Effector CD8-positive, alpha-beta T cell (primary cell): ENCODE results near the gene TADA2B.
A peak's percentile ranks its signal among the peaks of the same experiment; 100 is the strongest.

Source experiments
- DNase-seq: peaks from one replicate; lab custom pipeline; 2025; lab: John Stamatoyannopoulos, UW

Gene TADA2B

GRCh38 chr4:7041801-7042502, 1.2 kb upstream of the TADA2B start:
- no peak for DNase-seq

DNA sequence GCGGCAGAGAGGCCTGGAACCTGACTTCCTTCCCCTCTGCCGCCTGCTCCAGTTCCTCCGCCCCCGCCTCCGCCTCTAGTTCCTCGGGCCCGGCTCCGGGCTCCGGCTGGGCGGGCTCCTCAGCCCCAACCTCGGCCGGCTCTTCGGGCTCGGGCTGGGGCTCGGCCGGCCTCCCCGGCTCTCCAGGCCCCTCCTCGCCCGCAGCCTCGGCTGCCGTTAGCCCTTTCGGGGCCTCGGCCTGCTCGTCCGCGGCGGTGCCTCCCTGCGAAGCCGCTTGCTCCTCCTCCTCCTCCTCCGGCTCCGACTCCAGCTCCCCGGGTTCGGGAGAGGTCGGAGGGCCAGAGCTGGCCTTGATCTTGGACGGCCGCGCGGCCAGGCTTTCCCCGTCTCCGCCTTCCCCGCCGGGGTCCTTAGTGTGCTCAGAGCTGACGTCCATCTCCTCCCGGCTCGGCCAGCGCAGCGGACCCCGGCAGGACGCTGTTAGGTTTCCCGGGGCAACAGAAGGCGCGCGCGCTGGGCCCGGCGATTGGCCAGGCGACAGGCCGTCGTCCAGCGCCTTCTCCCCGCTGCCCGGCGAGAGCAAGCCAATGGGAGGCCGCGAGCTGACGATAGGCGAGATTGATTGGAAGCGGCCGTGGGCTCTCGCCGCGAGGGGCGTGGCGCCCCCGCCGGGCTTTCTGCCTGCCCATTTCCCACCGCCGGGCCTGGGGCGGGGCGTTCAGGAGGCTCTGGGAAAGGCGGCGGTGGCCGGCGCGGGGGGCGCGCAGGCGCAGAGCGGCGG, 479 bp upstream of the TADA2B start:
- DNase-seq = peak; percentile 87

DNA sequence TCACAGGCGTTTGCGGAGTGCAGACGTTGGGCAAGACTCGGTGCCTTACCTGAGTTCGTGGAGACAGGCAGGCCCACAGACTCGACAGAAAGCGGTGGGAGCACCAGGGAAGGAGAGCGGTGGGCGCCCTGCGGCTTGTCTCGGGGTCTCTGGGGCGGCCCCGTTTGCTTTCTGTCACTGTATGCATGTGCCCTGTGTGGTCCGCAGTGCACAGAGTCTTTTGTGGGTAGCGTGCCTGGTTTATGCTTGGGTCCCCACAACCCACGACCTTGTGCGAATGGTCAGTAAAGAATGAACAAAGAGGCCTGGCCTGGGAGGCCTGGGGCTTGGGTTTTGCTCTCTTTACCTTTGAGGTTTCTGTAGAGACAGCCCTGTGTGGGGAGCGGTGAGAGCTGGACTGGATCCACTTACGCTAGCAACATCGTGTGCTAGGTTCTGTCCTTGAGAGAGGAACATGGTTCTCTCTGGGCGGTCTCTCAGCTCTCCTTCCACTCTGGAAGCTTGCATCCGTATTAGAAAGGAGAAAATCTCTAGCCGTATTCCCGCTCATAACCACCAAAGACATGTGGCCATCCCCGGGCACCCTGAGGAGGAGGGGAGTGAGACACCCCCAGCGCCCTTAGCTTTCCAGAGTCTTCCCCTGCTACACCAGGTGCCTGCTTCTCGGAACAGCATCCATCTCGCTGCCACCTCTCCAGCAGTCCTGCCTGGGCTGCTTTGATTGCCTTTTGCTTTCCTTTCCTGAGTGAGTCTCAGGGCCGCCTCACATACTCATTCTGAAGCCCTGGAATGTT, 1.2 kb downstream of the TADA2B start:
- DNase-seq = no peak

GRCh38 chr4:7045553-7045952, 2.4 kb downstream of the TADA2B start:
- DNase-seq = no peak

- no peak for DNase-seq
Observed at GRCh38 chr4:7045961-7046921, 3.1 kb downstream of the TADA2B start.

DNA sequence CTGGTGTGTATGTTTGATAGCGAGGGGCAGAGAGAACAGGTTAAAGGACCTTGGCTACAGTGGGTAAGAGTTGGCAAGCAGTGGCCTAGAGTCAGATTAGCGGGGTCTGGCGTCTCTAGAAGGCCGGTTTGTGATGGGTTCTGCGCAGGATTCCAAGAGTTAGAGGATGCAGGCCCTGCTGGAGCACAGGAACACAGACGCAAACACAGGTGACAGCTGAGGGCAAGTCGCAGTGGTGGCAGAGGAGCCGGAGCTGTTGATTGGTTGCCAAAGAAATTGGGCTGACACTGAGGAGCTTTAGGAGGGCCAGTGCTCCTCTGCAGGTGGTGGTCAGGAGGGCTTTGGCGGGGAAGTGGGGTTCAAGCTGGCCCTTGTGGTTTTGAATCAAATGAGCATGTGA, 3.8 kb downstream of the TADA2B start:
- DNase-seq = no peak

DNA sequence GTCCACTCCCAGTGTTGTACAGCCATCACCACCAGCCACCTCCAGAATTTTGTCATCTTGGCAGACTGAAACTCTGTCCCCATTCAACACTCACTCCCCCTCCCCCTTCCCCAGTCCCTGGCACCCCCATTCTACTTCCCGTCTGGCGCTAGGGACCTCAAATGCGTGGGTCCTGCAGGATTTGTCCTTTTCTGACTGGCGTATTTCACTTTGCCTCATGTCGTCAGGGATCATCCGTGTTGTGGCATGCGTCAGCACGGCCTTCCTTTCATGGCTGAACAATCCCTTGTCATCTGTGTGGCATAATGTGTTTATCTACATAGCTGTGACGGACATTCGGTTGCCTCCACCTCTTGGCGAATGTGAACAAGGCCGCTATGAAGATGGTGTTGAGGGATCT, 5.5 kb downstream of the TADA2B start:
- DNase-seq = no peak

DNA sequence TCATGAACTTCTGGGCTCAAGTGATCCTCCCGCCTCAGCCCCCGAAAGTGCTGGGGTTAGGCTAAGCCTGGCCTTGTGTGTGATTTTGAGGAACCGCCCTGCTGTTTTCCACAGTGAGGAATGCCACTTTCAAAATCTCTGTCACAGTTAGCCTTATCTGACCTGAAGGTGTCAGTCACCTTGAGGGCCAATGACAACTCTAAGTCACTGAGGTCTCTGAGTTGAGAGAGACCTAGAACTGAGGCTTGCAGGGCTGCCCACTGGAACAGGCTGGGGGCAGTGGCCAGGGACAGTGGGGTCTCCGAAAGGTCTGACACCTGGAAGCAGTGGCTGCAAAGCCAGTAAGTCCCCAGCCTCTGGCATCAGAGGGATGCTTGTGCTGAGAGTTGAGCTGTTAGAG, 6.1 kb downstream of the TADA2B start:
- DNase-seq = no peak

DNA sequence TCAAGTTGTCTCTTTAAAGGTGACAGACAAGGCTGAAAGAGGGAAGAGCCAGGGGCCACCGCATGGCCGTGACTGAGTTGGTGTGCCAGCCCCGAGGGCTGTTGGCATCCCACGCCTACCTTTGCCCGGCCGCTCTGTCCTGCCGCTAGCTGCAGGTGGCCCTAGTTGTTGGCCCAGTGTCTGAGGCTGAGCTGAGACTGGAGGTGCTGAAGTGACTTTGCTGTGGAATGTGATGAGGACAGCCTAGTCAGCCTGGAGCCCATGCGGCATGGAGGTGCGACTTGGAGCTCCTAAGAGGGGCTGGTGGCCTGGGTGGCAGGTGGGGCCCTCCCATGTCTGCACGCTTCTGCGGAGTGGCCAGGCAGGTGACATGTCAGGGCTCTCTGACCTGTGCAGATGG, 6.6 kb downstream of the TADA2B start:
- no peak for DNase-seq

- DNase-seq = no peak
Observed at GRCh38 chr4:7050481-7051143, 7.4 kb downstream of the TADA2B start.

- no peak for DNase-seq
Observed at GRCh38 chr4:7051144-7051495, 7.9 kb downstream of the TADA2B start.

GRCh38 chr4:7051905-7052304, 8.7 kb downstream of the TADA2B start:
- DNase-seq = no peak

- no peak for DNase-seq
Observed at GRCh38 chr4:7052313-7052712, 9.1 kb downstream of the TADA2B start.

GRCh38 chr4:7052923-7053715, 9.9 kb downstream of the TADA2B start:
- DNase-seq = no peak

- DNase-seq = no peak
Observed at GRCh38 chr4:7054106-7054880, 11.1 kb downstream of the TADA2B start.

DNA sequence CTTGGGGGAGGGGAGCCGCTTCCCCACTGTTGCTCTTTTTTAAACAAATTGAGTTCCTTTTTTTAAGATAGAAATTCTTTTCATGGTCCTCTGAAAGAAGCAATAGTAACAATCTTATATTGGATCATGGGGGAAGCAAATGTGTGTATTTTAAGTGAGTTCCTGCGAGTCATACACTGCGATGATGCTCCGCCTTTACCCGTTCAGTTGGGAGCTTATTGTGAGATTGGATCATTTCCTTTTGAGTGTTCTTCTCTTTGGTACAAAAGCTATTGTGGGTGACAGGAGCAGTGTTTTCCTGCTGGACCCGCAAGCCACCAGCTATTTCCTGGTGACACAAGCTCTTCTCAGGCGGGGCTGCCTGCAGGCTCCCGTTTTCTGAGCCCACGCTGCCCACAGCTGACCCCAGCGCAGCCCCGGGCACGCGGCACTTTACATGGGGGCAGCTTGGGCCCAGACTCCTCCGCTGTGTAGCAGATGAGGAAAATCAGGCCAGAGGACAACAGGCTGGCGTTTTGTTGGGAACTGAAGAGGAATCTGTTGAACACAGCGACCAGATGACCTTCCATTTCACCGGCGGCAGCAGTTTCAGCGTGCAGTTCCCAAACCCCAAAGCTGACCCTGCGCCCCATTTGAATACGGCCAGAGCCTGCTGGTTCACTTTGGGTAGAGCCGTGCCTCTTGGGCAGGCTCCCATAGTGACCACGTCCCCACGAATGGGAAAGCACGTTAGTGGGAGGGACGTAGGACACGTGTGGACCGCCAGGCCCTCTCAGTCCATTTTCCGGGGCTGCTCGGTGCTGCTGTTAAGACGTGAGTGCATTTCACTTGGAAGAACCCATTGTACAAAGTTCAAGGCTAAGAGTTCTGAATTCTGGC, 12.2 kb downstream of the TADA2B start:
- DNase-seq = no peak

- no peak for DNase-seq
Observed at GRCh38 chr4:7055990-7056325, 12.8 kb downstream of the TADA2B start.

DNA sequence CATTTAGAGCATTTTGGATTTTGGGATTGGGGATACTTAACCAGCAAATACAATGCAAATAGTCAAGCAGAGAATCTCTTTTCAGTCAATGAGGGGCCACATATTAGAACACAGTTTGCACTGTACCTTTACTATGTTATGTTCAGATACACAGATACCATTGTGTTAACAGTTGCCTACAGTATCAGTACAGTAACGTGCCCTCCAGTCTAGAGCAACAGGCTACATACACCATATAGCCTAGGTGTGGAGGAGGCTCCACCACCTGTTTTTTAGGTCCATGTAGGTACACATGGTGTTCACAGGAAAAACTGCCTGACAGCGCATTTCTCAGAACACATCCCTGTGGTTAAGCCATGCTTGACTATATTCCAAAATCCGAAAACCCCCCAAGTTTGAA, 15.6 kb downstream of the TADA2B start:
- DNase-seq = no peak

DNA sequence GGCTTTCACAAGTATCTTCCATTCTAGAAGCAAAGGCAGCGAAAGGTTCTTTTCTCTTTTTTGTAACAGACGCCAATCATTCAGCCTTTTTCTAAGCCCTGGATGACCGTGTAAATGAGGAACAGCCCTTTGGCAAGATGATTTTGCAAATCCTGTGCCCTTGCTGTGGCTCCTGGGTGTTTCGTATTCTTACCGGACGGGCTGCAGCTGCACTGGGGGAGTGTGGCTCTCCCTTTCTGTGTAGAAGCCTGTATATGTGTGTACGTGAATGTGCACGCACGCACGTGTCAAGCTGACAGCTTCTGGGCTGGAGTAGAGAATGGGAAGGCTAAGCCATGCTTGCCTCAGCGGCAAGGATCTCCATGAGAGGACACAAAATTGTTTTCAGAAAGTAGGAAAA, 16.5 kb downstream of the TADA2B start:
- DNase-seq = no peak
